Measurements from ENCODE around the gene NEDD9. TPM values are rescaled to one million over a fixed set of nuclear protein-coding genes. Genes with fewer than 3 reads are reported as not detected.

The NEDD9 gene
- total RNA-seq, 2 donors from 2014 or later = 43.4 to 73.1 TPM

- Histone ChIP-seq H3K36me3 (peaks cover 5% of the 10 kb centered on the region), H3K27me3 (no peaks in the 10 kb centered on the region), H3K9me3 (no peaks in the 10 kb centered on the region), H3K4me3 (no peak overlapping the region), H3K9ac (ENCODE audit: low read depth in 2 of 2, low read length in 2 of 2) (no peak overlapping the region), H3K27ac (no peak overlapping the region), H3K4me1 (peaks cover 23% of the 10 kb centered on the region)
- no peak for DNase-seq
- no peak for TF ChIP-seq CTCF (IDR thresholded peaks at IDR 0.05)
- intact Hi-C loops (cut with DNase I) = no loop called here
These were observed 19.8 kb downstream of the NEDD9 start for GRCh38 chr6:11212664-11213063.

- Histone ChIP-seq H3K27me3 (no peaks in the 10 kb centered on the region), H3K9me3 (no peaks in the 10 kb centered on the region), H3K9ac (ENCODE audit: low read depth in 2 of 2, low read length in 2 of 2) (no peak overlapping the region), H3K36me3 (peaks cover 5% of the 10 kb centered on the region), H3K4me3 (no peak overlapping the region), H3K4me1 (peaks cover 25% of the 10 kb centered on the region), H3K27ac (no peak overlapping the region)
- intact Hi-C loops (cut with DNase I) = no loop called here
- no peak for DNase-seq
- no peak for TF ChIP-seq CTCF (IDR thresholded peaks at IDR 0.05)
These were observed 21.2 kb downstream of the NEDD9 start for GRCh38 chr6:11211254-11211653.

- TF ChIP-seq CTCF (IDR thresholded peaks at IDR 0.05) = no peak
- intact Hi-C loops (cut with DNase I) = no loop called here
- DNase-seq = no peak
- H3K27me3 ChIP-seq = no peaks in the 10 kb centered on the region
- H3K9me3 ChIP-seq = no peaks in the 10 kb centered on the region
- peaks cover 18% of the 10 kb centered on the region for H3K4me1 ChIP-seq
- H3K36me3 ChIP-seq = peaks cover 5% of the 10 kb centered on the region
- H3K4me3 ChIP-seq = no peak overlapping the region
- no peak overlapping the region for H3K27ac ChIP-seq
- H3K9ac ChIP-seq (ENCODE audit: low read depth in 2 of 2, low read length in 2 of 2) = no peak overlapping the region
These were observed 21.9 kb downstream of the NEDD9 start for GRCh38 chr6:11210386-11211138.

GRCh38 chr6:11209906-11210305 lies 22.6 kb downstream of the NEDD9 start:
- DNase-seq = no peak
- Histone ChIP-seq H3K27me3 (no peaks in the 10 kb centered on the region), H3K4me3 (no peak overlapping the region), H3K9ac (ENCODE audit: low read depth in 2 of 2, low read length in 2 of 2) (no peak overlapping the region), H3K4me1 (peaks cover 18% of the 10 kb centered on the region), H3K27ac (no peak overlapping the region), H3K9me3 (no peaks in the 10 kb centered on the region), H3K36me3 (peaks cover 5% of the 10 kb centered on the region)
- no peak for TF ChIP-seq CTCF (IDR thresholded peaks at IDR 0.05)
- intact Hi-C loops (cut with DNase I) = no loop called here

GRCh38 chr6:11209369-11209768 lies 23.1 kb downstream of the NEDD9 start:
- Histone ChIP-seq H3K4me3 (no peak overlapping the region), H3K9me3 (no peaks in the 10 kb centered on the region), H3K36me3 (peaks cover 5% of the 10 kb centered on the region), H3K9ac (ENCODE audit: low read depth in 2 of 2, low read length in 2 of 2) (no peak overlapping the region), H3K4me1 (peaks cover 18% of the 10 kb centered on the region), H3K27me3 (no peaks in the 10 kb centered on the region), H3K27ac (no peak overlapping the region)
- intact Hi-C loops (cut with DNase I) = no loop called here
- no peak for DNase-seq
- no peak for TF ChIP-seq CTCF (IDR thresholded peaks at IDR 0.05)

Measured in colonic mucosa (tissue), 4 donors.